ENCODE measurements around the gene CASQ1. TPM values are rescaled to one million over a fixed set of nuclear protein-coding genes. Genes with fewer than 3 reads are reported as not detected.

The CASQ1 gene
- total and polyA plus RNA-seq, 2 of the 13 experiments (the other 11 are each of a cell fraction or from before 2014, with no cell fraction given), result 0.09 to 0.20 TPM

DNA sequence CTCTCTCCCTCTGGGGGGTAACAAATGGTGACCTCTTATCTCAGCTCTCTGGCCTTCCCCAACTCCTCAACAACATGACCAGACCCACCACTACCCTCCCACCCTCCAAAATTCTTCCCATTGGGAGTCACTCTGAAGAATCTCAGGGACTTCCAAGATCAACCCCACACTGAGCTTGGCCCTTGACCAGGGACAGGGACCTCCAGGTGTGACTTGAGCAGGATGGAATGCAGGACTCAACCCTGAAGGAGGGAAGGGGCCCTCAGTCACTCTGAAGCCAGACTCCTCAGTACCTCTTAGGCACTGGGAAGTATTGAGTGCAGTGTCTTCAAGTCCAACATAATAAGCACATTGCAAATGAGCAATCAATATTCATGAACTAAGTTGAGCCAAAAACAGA lies 1.9 kb downstream of the CASQ1 start:
- DNase-seq (ENCODE audit: low spot score), result no peak
- Histone ChIP-seq H3K4me1 (ENCODE audit: insufficient read depth, low read length) (peaks cover 39% of the 10 kb centered on the region), H3K9me3 (ENCODE audit: low read length) (no peaks in the 10 kb centered on the region), H3K4me3 (replicated peaks in 1 of 3; ENCODE audit: insufficient read depth in 1 of 3, low read depth in 2 of 3, low read length in 3 of 3) (no peak overlapping the region), H2AFZ (ENCODE audit: low read length) (no peak overlapping the region), H3K36me3 (replicated peaks in 1 of 2; ENCODE audit: control insufficient read depth in 1 of 2, insufficient read depth in 2 of 2, low read length in 2 of 2) (no peaks in the 10 kb centered on the region), H3K27ac (ENCODE audit: extremely low read length, insufficient read depth, low read length) (no peak overlapping the region), H3K79me2 (ENCODE audit: insufficient read depth, low read length) (no peaks in the 10 kb centered on the region), H3K9ac (ENCODE audit: insufficient read depth, low read depth, low read length) (no peak overlapping the region), H4K20me1 (ENCODE audit: insufficient read depth, low read length) (no peaks in the 10 kb centered on the region), H3K27me3 (ENCODE audit: control insufficient read depth in 1 of 2, insufficient read depth in 2 of 2, low read length in 2 of 2) (peaks cover 1 to 24% of the 10 kb centered on the region in 2 experiments; a peak in 3 of 5 replicates), H3K4me2 (ENCODE audit: low read depth, low read length) (no peak overlapping the region)
- no TSS peak for BruUV-seq (replicated peaks)
- ChIA-PET CTCF (ENCODE audit: low intra/inter-chr PET ratio, low total read pairs) (interaction anchor here (1.6 to 2.0 kb wide), 4 partner anchors 27 to 184 kb away, joined by 8 to 13 read pairs (median 12); no protein-coding TSS in a partner anchor), POLR2A (no interaction called here)
- TF ChIP-seq YEATS2 (CRISPR knock-in tag; IDR thresholded peaks at IDR 0.05; ENCODE audit: borderline replicate concordance) (no peak), MAFK (conservative IDR thresholded peaks at IDR 0.05 in 1 of 2, IDR thresholded peaks at IDR 0.05 in 1 of 2; ENCODE audit: low read length in 2 of 2) (no peak), RBM39 (IDR thresholded peaks at IDR 0.05; ENCODE audit: low read depth, low read length, poor library complexity, severe bottlenecking) (no peak), TCF7L2 (IDR thresholded peaks at IDR 0.05; ENCODE audit: low read depth, low read length) (no peak), HOXA3 (CRISPR knock-in tag; IDR thresholded peaks at IDR 0.05) (no peak), AHR (CRISPR knock-in tag; IDR thresholded peaks at IDR 0.05) (no peak), ZNF777 (CRISPR knock-in tag; IDR thresholded peaks at IDR 0.05) (no peak), ZMYM2 (CRISPR knock-in tag; IDR thresholded peaks at IDR 0.05) (no peak), ATAD3A (CRISPR knock-in tag; IDR thresholded peaks at IDR 0.05) (no peak), KLF6 (CRISPR knock-in tag; IDR thresholded peaks at IDR 0.05) (no peak), HNF4G (IDR thresholded peaks at IDR 0.05; ENCODE audit: borderline replicate concordance, low read depth, low read length) (no peak), HNF4G (CRISPR knock-in tag; IDR thresholded peaks at IDR 0.05; ENCODE audit: borderline replicate concordance, low read depth) (no peak), GATAD1 (CRISPR knock-in tag; IDR thresholded peaks at IDR 0.05) (no peak), SIN3B (IDR thresholded peaks at IDR 0.05; ENCODE audit: low read length) (no peak)
- TF ChIP-seq, protein P1, sequence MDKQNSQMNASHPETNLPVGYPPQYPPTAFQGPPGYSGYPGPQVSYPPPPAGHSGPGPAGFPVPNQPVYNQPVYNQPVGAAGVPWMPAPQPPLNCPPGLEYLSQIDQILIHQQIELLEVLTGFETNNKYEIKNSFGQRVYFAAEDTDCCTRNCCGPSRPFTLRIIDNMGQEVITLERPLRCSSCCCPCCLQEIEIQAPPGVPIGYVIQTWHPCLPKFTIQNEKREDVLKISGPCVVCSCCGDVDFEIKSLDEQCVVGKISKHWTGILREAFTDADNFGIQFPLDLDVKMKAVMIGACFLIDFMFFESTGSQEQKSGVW (CRISPR knock-in tag; IDR thresholded peaks at IDR 0.05; ENCODE audit: borderline replicate concordance), result no peak
- TF ChIP-seq, protein P2, sequence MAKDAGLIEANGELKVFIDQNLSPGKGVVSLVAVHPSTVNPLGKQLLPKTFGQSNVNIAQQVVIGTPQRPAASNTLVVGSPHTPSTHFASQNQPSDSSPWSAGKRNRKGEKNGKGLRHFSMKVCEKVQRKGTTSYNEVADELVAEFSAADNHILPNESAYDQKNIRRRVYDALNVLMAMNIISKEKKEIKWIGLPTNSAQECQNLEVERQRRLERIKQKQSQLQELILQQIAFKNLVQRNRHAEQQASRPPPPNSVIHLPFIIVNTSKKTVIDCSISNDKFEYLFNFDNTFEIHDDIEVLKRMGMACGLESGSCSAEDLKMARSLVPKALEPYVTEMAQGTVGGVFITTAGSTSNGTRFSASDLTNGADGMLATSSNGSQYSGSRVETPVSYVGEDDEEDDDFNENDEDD (CRISPR knock-in tag; IDR thresholded peaks at IDR 0.05; ENCODE audit: borderline replicate concordance), result no peak
- TF ChIP-seq, protein P3, sequence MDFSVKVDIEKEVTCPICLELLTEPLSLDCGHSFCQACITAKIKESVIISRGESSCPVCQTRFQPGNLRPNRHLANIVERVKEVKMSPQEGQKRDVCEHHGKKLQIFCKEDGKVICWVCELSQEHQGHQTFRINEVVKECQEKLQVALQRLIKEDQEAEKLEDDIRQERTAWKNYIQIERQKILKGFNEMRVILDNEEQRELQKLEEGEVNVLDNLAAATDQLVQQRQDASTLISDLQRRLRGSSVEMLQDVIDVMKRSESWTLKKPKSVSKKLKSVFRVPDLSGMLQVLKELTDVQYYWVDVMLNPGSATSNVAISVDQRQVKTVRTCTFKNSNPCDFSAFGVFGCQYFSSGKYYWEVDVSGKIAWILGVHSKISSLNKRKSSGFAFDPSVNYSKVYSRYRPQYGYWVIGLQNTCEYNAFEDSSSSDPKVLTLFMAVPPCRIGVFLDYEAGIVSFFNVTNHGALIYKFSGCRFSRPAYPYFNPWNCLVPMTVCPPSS (IDR thresholded peaks at IDR 0.05), result no peak
- TF ChIP-seq, protein P4, sequence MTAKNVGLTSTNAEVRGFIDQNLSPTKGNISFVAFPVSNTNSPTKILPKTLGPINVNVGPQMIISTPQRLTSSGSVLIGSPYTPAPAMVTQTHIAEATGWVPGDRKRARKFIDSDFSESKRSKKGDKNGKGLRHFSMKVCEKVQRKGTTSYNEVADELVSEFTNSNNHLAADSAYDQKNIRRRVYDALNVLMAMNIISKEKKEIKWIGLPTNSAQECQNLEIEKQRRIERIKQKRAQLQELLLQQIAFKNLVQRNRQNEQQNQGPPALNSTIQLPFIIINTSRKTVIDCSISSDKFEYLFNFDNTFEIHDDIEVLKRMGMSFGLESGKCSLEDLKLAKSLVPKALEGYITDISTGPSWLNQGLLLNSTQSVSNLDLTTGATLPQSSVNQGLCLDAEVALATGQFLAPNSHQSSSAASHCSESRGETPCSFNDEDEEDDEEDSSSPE (CRISPR knock-in tag; IDR thresholded peaks at IDR 0.05), result no peak
- TF ChIP-seq, protein P5, sequence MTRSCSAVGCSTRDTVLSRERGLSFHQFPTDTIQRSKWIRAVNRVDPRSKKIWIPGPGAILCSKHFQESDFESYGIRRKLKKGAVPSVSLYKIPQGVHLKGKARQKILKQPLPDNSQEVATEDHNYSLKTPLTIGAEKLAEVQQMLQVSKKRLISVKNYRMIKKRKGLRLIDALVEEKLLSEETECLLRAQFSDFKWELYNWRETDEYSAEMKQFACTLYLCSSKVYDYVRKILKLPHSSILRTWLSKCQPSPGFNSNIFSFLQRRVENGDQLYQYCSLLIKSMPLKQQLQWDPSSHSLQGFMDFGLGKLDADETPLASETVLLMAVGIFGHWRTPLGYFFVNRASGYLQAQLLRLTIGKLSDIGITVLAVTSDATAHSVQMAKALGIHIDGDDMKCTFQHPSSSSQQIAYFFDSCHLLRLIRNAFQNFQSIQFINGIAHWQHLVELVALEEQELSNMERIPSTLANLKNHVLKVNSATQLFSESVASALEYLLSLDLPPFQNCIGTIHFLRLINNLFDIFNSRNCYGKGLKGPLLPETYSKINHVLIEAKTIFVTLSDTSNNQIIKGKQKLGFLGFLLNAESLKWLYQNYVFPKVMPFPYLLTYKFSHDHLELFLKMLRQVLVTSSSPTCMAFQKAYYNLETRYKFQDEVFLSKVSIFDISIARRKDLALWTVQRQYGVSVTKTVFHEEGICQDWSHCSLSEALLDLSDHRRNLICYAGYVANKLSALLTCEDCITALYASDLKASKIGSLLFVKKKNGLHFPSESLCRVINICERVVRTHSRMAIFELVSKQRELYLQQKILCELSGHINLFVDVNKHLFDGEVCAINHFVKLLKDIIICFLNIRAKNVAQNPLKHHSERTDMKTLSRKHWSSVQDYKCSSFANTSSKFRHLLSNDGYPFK (CRISPR knock-in tag; IDR thresholded peaks at IDR 0.05; ENCODE audit: borderline replicate concordance), result no peak
- in situ Hi-C loops (cut with HindIII; ENCODE audit: extremely low pct_ligation_motif_present, low pct_unique_long_range_greater_than_20kb), result loop anchor here (5.0 kb wide), 2 partner anchors 60 to 100 kb away; no protein-coding TSS in a partner anchor
- intact Hi-C loops (cut with micrococcal nuclease; ENCODE audit: unreplicated experiment), result loop anchor here (10.0 kb wide), 1 partner anchor 183 kb away; no protein-coding TSS in a partner anchor
- ATAC-seq, result no peak
- FAIRE-seq, result no peak

All from HepG2 (cell line).